ENCODE data around the gene PARP6. TPM values are rescaled to one million over a fixed set of nuclear protein-coding genes. Genes with fewer than 3 reads are reported as not detected.

Gene PARP6
- polyA plus RNA-seq, 1 of the 3 experiments (the other 2 are of a cell fraction): 57.7 TPM

DNA sequence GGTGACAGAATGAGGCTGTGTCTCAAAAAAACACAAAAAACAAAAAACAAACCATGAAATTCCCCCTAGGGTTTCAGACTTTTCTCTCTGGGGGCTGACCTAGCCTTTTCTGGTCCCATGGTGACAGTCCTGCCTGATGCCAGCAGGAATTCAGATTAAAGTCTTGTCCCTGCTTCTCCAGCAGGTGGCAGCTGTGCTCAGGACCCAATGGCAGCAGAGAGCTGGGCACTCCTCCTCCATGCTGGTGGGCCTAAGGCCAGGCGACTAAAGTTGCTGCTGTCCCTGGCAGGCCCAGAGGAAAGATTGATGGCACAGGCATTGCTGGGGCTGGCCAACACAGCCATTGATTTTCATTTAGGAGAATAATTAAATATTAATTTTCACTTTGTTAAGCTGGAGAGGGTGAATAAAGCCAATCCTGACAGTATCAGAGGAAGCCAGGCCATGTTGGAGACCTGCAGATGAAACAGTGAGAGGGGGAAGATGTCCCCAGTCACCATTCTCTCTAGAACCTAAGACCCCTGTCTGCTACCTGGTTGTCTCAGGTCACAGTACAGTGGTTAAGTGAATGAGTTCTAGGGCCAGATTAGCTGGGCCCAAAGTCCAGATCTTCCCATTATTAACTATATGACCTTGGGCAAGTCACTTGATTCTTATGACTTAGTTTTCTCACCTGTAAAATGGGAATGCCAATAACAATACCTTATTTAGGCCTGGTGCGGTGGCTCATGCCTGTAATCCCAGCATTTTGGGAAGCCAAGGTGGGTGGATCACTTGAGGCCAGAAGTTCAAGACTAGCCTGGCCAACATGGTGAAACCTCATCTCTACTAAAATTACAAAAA, 40.5 kb upstream of the PARP6 start:
- H3K27ac ChIP-seq (ENCODE audit: low read depth in 2 of 2, low read length in 1 of 2): no peak overlapping the region
- no peak overlapping the region for H3K9ac ChIP-seq
- no peak overlapping the region; a peak in 1 of 4 replicates for H3K4me3 ChIP-seq (ENCODE audit: low read depth in 2 of 2, low read length in 1 of 2)
- no peaks in the 10 kb centered on the region for H3K79me2 ChIP-seq (ENCODE audit: insufficient read depth)
- H3K36me3 ChIP-seq (replicated peaks in 1 of 2; ENCODE audit: control insufficient read depth in 1 of 2, insufficient read depth in 2 of 2, low read length in 1 of 2): no peaks in the 10 kb centered on the region
- H3F3A ChIP-seq (replicated peaks; ENCODE audit: insufficient read depth): no peaks in the 10 kb centered on the region
- TF ChIP-seq NRF1 (IDR thresholded peaks at IDR 0.05; ENCODE audit: low read depth, low read length) (no peak), MXI1 (IDR thresholded peaks at IDR 0.05; ENCODE audit: low read depth, low read length) (peak; percentile 49; the same call in 1 of the 2 replicates), RAD21 (IDR thresholded peaks at IDR 0.05; ENCODE audit: low read length) (peak; percentile 88), SMC3 (IDR thresholded peaks at IDR 0.05; ENCODE audit: low read depth, low read length) (peak; percentile 80)
- TF ChIP-seq, protein P1, sequence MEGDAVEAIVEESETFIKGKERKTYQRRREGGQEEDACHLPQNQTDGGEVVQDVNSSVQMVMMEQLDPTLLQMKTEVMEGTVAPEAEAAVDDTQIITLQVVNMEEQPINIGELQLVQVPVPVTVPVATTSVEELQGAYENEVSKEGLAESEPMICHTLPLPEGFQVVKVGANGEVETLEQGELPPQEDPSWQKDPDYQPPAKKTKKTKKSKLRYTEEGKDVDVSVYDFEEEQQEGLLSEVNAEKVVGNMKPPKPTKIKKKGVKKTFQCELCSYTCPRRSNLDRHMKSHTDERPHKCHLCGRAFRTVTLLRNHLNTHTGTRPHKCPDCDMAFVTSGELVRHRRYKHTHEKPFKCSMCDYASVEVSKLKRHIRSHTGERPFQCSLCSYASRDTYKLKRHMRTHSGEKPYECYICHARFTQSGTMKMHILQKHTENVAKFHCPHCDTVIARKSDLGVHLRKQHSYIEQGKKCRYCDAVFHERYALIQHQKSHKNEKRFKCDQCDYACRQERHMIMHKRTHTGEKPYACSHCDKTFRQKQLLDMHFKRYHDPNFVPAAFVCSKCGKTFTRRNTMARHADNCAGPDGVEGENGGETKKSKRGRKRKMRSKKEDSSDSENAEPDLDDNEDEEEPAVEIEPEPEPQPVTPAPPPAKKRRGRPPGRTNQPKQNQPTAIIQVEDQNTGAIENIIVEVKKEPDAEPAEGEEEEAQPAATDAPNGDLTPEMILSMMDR (IDR thresholded peaks at IDR 0.05): peak; percentile 78
- peaks cover 4% of the 10 kb centered on the region; the same call in 1 of the 2 replicates for H3K27me3 ChIP-seq (ENCODE audit: insufficient read depth)
- POLR2A ChIA-PET: interaction anchor here (1.1 kb wide), 1 partner anchor 12 kb away, joined by 3 read pairs; no protein-coding TSS in a partner anchor
- H3K4me1 ChIP-seq (ENCODE audit: control insufficient read depth in 1 of 2, insufficient read depth in 2 of 2, low read depth in 1 of 2, low read length in 1 of 2): peaks cover 0 to 9% of the 10 kb centered on the region in 2 experiments; a peak in 1 of 4 replicates
- no peaks in the 10 kb centered on the region for H3K9me3 ChIP-seq
- WGBS (ENCODE audit: low lambda C conversion rate): 49% methylated on average over 2 of the region's 2 CpGs
- CTCF ChIA-PET: interaction anchor here (0.6 to 1.9 kb wide), 32 partner anchors 8 to 372 kb away, joined by 3 to 14 read pairs (median 4); partner anchors contain the start of gene HEXA
- no peak overlapping the region for H2AFZ ChIP-seq (ENCODE audit: low read depth)
- H4K20me1 ChIP-seq (ENCODE audit: insufficient read depth): no peaks in the 10 kb centered on the region
- no peak overlapping the region for H3K4me2 ChIP-seq
- DNase-seq: peak; percentile 81
- H3K9me2 ChIP-seq: no peaks in the 10 kb centered on the region

DNA sequence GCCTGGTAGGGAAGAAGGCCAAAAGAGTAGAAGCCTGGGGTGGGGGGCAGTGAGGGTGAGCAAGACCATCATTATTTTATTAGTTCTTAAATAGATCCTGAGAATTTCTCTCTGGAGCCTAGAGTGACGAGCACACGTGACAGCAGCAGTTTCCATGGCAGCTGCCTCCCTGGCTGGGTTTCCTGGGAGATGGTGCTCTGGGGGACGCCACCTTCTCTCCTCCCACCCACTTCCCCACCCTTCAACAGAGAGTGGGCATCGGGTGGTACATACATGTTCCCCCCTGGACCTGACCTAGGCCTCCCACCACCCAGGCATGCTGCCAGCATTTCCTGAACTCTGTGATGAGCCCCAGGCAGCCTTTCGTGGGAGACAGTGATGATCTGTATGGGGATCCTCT, 34.7 kb upstream of the PARP6 start:
- H3K4me1 ChIP-seq (ENCODE audit: control insufficient read depth in 1 of 2, insufficient read depth in 2 of 2, low read depth in 1 of 2, low read length in 1 of 2): peaks cover 0 to 7% of the 10 kb centered on the region in 2 experiments; a peak in 1 of 4 replicates
- no peaks in the 10 kb centered on the region for H3F3A ChIP-seq (replicated peaks; ENCODE audit: insufficient read depth)
- H3K4me2 ChIP-seq: no peak overlapping the region
- CTCF ChIA-PET: no interaction called here
- 59% methylated on average over 5 of the region's 5 CpGs for WGBS (ENCODE audit: low lambda C conversion rate)
- no peak overlapping the region for H2AFZ ChIP-seq (ENCODE audit: low read depth)
- H3K27ac ChIP-seq (ENCODE audit: low read depth in 2 of 2, low read length in 1 of 2): no peak overlapping the region
- no peaks in the 10 kb centered on the region for H3K9me3 ChIP-seq
- no peak for TF ChIP-seq NFIC (IDR thresholded peaks at IDR 0.05; ENCODE audit: borderline replicate concordance)
- TF ChIP-seq TEAD4 (IDR thresholded peaks at IDR 0.05; ENCODE audit: borderline replicate concordance, insufficient read depth): no peak
- no peak for TF ChIP-seq YY1 (IDR thresholded peaks at IDR 0.05; ENCODE audit: low read depth)
- no peak for TF ChIP-seq GATA2 (CRISPR knock-in tag; IDR thresholded peaks at IDR 0.05)
- TF ChIP-seq FOSL2 (IDR thresholded peaks at IDR 0.05; ENCODE audit: borderline replicate concordance, low read depth): no peak
- TF ChIP-seq FOXJ3 (CRISPR knock-in tag; IDR thresholded peaks at IDR 0.05): no peak
- no peak for TF ChIP-seq EP300 (IDR thresholded peaks at IDR 0.05; ENCODE audit: borderline replicate concordance in 1 of 2, low read depth in 1 of 2, low read length in 1 of 2)
- no peak for TF ChIP-seq TAF1 (IDR thresholded peaks at IDR 0.05; ENCODE audit: borderline replicate concordance, low read depth, low read length)
- no peak for TF ChIP-seq MAX (IDR thresholded peaks at IDR 0.05; ENCODE audit: low read depth)
- TF ChIP-seq RXRA (IDR thresholded peaks at IDR 0.05; ENCODE audit: borderline replicate concordance, low read depth): no peak
- no peak for TF ChIP-seq JUND (IDR thresholded peaks at IDR 0.05)
- no peak for TF ChIP-seq RFX5 (IDR thresholded peaks at IDR 0.05; ENCODE audit: low read length)
- TF ChIP-seq CHD2 (IDR thresholded peaks at IDR 0.05; ENCODE audit: low read length, partially characterized antibody): no peak
- no peak for TF ChIP-seq EZH2phosphoT487 (IDR thresholded peaks at IDR 0.05; ENCODE audit: borderline replicate concordance, low read depth)
- no peak for TF ChIP-seq MEF2A (IDR thresholded peaks at IDR 0.05; ENCODE audit: borderline replicate concordance, low read depth)
- TF ChIP-seq, protein P2, sequence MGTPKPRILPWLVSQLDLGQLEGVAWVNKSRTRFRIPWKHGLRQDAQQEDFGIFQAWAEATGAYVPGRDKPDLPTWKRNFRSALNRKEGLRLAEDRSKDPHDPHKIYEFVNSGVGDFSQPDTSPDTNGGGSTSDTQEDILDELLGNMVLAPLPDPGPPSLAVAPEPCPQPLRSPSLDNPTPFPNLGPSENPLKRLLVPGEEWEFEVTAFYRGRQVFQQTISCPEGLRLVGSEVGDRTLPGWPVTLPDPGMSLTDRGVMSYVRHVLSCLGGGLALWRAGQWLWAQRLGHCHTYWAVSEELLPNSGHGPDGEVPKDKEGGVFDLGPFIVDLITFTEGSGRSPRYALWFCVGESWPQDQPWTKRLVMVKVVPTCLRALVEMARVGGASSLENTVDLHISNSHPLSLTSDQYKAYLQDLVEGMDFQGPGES (IDR thresholded peaks at IDR 0.05; ENCODE audit: low read depth, low read length): no peak
- no peak for TF ChIP-seq MXI1 (IDR thresholded peaks at IDR 0.05; ENCODE audit: low read depth, low read length)
- DNase-seq: no peak
- H3K9ac ChIP-seq: no peak overlapping the region
- no peak overlapping the region for H3K4me3 ChIP-seq (ENCODE audit: low read depth in 2 of 2, low read length in 1 of 2)
- H3K9me2 ChIP-seq: no peaks in the 10 kb centered on the region
- H3K27me3 ChIP-seq (ENCODE audit: insufficient read depth): no peaks in the 10 kb centered on the region; the same call in 1 of the 2 replicates
- POLR2A ChIA-PET: no interaction called here
- no peaks in the 10 kb centered on the region for H3K36me3 ChIP-seq (replicated peaks in 1 of 2; ENCODE audit: control insufficient read depth in 1 of 2, insufficient read depth in 2 of 2, low read length in 1 of 2)
- no peaks in the 10 kb centered on the region for H4K20me1 ChIP-seq (ENCODE audit: insufficient read depth)
- no peaks in the 10 kb centered on the region for H3K79me2 ChIP-seq (ENCODE audit: insufficient read depth)

Data from SK-N-SH (cell line).